ENCODE measurements around the gene RIMS1. TPM values are rescaled to one million over a fixed set of nuclear protein-coding genes. Genes with fewer than 3 reads are reported as not detected.

The RIMS1 gene
- total and polyA plus RNA-seq, 2 donors (not counting 1 experiment from before 2014, with no cell fraction given) = not detected

DNA sequence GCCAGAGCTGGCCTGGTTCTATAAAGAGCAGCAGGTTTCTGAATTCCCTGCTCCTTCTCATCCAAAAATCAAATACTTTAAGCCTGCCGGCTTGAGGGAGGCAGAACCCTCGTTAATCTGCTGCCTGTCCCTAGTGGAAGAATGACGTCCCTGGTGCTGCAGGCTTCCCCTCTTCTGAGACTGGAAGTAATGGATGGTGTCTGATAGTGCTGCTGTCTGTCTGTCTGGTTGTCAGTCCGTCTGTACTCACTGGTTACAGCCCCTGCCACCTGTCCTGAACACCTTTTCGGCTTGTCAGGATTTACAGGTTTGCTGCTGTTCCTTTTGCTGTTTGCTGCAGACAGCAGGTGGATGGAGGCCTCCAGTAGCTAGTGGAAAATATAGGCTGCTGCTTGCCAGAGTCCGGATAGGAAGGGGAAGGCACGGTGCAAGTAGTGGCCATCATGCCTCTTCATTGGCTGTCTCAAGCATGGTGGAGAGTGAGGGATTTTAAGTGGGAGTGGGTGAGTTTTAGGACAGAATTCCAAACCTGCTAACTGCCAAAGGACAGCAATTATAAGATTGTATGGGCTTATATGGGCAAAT is 2.5 kb downstream of the RIMS1 start:
- CTCF ChIA-PET = no interaction called here
- no peak overlapping the region for H3K27ac Mint-ChIP-seq
- H3K27me3 ChIP-seq (replicated peaks in 1 of 4; ENCODE audit: control extremely low read depth in 1 of 4, control insufficient read depth in 3 of 4, insufficient read depth in 4 of 4, low read length in 3 of 4) = peaks cover 0 to 19% (median 13%) of the 10 kb centered on the region in 4 experiments
- ATAC-seq (ENCODE audit: low read depth) = no peak
- no peak overlapping the region for H3K4me3 ChIP-seq (ENCODE audit: control extremely low read depth in 1 of 5, extremely low read depth in 1 of 5, insufficient read depth in 1 of 5, low read depth in 2 of 5, low read length in 4 of 5)
- H3K9me3 Mint-ChIP-seq (ENCODE audit: insufficient read depth) = no peaks in the 10 kb centered on the region
- H2AFZ ChIP-seq (ENCODE audit: insufficient read depth, low read depth, low read length, poor library complexity, severe bottlenecking) = no peak overlapping the region
- H3K4me1 Mint-ChIP-seq = peaks cover 9% of the 10 kb centered on the region
- intact Hi-C loops (cut with micrococcal nuclease) = no loop called here
- no peak overlapping the region for H3K4me3 Mint-ChIP-seq
- H3K4me1 ChIP-seq (ENCODE audit: control insufficient read depth in 2 of 2, insufficient read depth in 2 of 2, low read length in 2 of 2) = peaks cover 5 to 6% of the 10 kb centered on the region in 2 donors
- TF ChIP-seq, protein P1, sequence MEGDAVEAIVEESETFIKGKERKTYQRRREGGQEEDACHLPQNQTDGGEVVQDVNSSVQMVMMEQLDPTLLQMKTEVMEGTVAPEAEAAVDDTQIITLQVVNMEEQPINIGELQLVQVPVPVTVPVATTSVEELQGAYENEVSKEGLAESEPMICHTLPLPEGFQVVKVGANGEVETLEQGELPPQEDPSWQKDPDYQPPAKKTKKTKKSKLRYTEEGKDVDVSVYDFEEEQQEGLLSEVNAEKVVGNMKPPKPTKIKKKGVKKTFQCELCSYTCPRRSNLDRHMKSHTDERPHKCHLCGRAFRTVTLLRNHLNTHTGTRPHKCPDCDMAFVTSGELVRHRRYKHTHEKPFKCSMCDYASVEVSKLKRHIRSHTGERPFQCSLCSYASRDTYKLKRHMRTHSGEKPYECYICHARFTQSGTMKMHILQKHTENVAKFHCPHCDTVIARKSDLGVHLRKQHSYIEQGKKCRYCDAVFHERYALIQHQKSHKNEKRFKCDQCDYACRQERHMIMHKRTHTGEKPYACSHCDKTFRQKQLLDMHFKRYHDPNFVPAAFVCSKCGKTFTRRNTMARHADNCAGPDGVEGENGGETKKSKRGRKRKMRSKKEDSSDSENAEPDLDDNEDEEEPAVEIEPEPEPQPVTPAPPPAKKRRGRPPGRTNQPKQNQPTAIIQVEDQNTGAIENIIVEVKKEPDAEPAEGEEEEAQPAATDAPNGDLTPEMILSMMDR (IDR thresholded peaks at IDR 0.05) = no peak
- TF ChIP-seq EZH2 (IDR thresholded peaks at IDR 0.05; ENCODE audit: borderline replicate concordance, insufficient read depth, low read depth, low read length, poor library complexity, severe bottlenecking) = no peak
- peaks cover 0 to 5% (median 0%) of the 10 kb centered on the region in 3 donors for H3K9me3 ChIP-seq (ENCODE audit: control extremely low read depth in 1 of 3, control insufficient read depth in 2 of 3, insufficient read depth in 1 of 3, low read length in 2 of 3)
- H3K27me3 Mint-ChIP-seq = peaks cover 49% of the 10 kb centered on the region
- no peaks in the 10 kb centered on the region for H3K79me2 ChIP-seq (ENCODE audit: control insufficient read depth, insufficient read depth, low read length)
- no peak for DNase-seq
- H3K27ac ChIP-seq (ENCODE audit: low read length in 2 of 2) = no peak overlapping the region
- no peak overlapping the region for H3K4me2 ChIP-seq (replicated peaks; ENCODE audit: low read depth, low read length, poor library complexity, severe bottlenecking)
- no peaks in the 10 kb centered on the region for H4K20me1 ChIP-seq (ENCODE audit: control insufficient read depth, insufficient read depth, low read length, poor library complexity, severe bottlenecking)
- POLR2A ChIA-PET = no interaction called here
- no peaks in the 10 kb centered on the region for H3K36me3 ChIP-seq (replicated peaks in 1 of 2; ENCODE audit: control extremely low read depth in 1 of 2, control insufficient read depth in 1 of 2, extremely low read depth in 1 of 2, insufficient read depth in 2 of 2, low read length in 1 of 2)
- WGBS (ENCODE audit: insufficient coverage) = 77% methylated on average over 5 of the region's 7 CpGs
- H3K9ac ChIP-seq (ENCODE audit: low read length) = no peak overlapping the region

DNA sequence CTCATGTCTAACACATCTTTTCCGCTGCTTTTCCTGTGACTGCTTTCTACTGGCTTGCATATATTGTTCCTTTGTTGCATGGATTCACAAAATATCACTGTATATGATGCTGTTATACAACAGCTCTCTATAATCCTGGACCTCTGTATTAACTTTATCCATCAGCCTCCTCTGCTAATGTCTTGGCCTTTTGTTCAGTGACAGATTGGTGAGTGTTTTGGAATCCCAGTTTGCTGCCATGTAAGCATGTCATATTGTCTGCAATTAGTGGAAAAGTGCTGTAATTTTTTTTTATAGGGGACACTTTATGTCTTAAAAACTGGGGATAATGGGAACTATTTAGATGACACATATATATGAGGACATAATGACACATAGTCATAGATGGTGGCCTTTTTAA is 3.0 kb downstream of the RIMS1 start:
- TF ChIP-seq, protein P1 (IDR thresholded peaks at IDR 0.05) = no peak
- no peak for TF ChIP-seq EZH2 (IDR thresholded peaks at IDR 0.05; ENCODE audit: borderline replicate concordance, insufficient read depth, low read depth, low read length, poor library complexity, severe bottlenecking)
- peaks cover 5 to 6% of the 10 kb centered on the region in 2 donors for H3K4me1 ChIP-seq (ENCODE audit: control insufficient read depth in 2 of 2, insufficient read depth in 2 of 2, low read length in 2 of 2)
- CTCF ChIA-PET = no interaction called here

More for the DNA sequence above, 3.0 kb downstream of the RIMS1 start:
- ATAC-seq (ENCODE audit: low read depth) (no peak), DNase-seq (no peak)
- Mint-ChIP-seq H3K4me3 (no peak overlapping the region), H3K27me3 (peaks cover 47% of the 10 kb centered on the region), H3K4me1 (peaks cover 9% of the 10 kb centered on the region), H3K9me3 (ENCODE audit: insufficient read depth) (no peaks in the 10 kb centered on the region), H3K27ac (no peak overlapping the region)
- Histone ChIP-seq H3K4me3 (ENCODE audit: control extremely low read depth in 1 of 5, extremely low read depth in 1 of 5, insufficient read depth in 1 of 5, low read depth in 2 of 5, low read length in 4 of 5) (no peak overlapping the region), H3K4me2 (replicated peaks; ENCODE audit: low read depth, low read length, poor library complexity, severe bottlenecking) (no peak overlapping the region), H3K36me3 (replicated peaks in 1 of 2; ENCODE audit: control extremely low read depth in 1 of 2, control insufficient read depth in 1 of 2, extremely low read depth in 1 of 2, insufficient read depth in 2 of 2, low read length in 1 of 2) (no peaks in the 10 kb centered on the region), H4K20me1 (ENCODE audit: control insufficient read depth, insufficient read depth, low read length, poor library complexity, severe bottlenecking) (no peaks in the 10 kb centered on the region), H3K79me2 (ENCODE audit: control insufficient read depth, insufficient read depth, low read length) (no peaks in the 10 kb centered on the region), H3K27ac (ENCODE audit: low read length in 2 of 2) (no peak overlapping the region), H3K9ac (ENCODE audit: low read length) (no peak overlapping the region), H2AFZ (ENCODE audit: insufficient read depth, low read depth, low read length, poor library complexity, severe bottlenecking) (no peak overlapping the region), H3K9me3 (ENCODE audit: control extremely low read depth in 1 of 3, control insufficient read depth in 2 of 3, insufficient read depth in 1 of 3, low read length in 2 of 3) (peaks cover 0 to 5% (median 0%) of the 10 kb centered on the region in 3 donors), H3K27me3 (replicated peaks in 1 of 4; ENCODE audit: control extremely low read depth in 1 of 4, control insufficient read depth in 3 of 4, insufficient read depth in 4 of 4, low read length in 3 of 4) (peaks cover 0 to 19% (median 12%) of the 10 kb centered on the region in 4 experiments)
- no CpG with 5 or more reads among the region's 1 CpG for WGBS (ENCODE audit: insufficient coverage)
- intact Hi-C loops (cut with micrococcal nuclease) = no loop called here
- POLR2A ChIA-PET = no interaction called here

Measured in B cell (primary cell).